GM12878 (cell line): ENCODE measurements around the gene TMPRSS9. TPM values are rescaled to one million over a fixed set of nuclear protein-coding genes. Genes with fewer than 3 reads are reported as not detected.
A peak's percentile ranks its signal among the peaks of the same experiment; 100 is the strongest.

ENCODE experiments used
- BACH1 ChIP-seq: fragments of 450-650 bp; IDR thresholded peaks from 2 replicates; pipeline ENCODE4 v1.6.1; 2017; ENCODE audit warnings: mild to moderate bottlenecking, borderline replicate concordance
- EED ChIP-seq: sonication (generic); IDR thresholded peaks from 2 replicates; pipeline ENCODE4 v1.6.1; 2016; ENCODE audit warnings: antibody characterized with exemption, low read depth
- ETV6 ChIP-seq, 2 experiments: fragments of 450-650 bp in 1 of 2; IDR thresholded peaks in 1 of 2; conservative IDR thresholded peaks in 1 of 2; 2 replicates each; pipeline ENCODE4 v1.6.1; 2014; ENCODE audit warnings: antibody characterized with exemption in 1 of 2, borderline replicate concordance in 1 of 2, low read depth in 1 of 2, mild to moderate bottlenecking in 1 of 2, moderate library complexity in 1 of 2
- GATAD2B ChIP-seq: fragments of 450-650 bp; conservative IDR thresholded peaks from 2 replicates; pipeline ENCODE4 v1.6.1; 2017; ENCODE audit warnings: low read depth, mild to moderate bottlenecking, moderate library complexity
- IRF4 ChIP-seq: IDR thresholded peaks from 2 replicates; pipeline ENCODE4 v1.6.1; 2011; ENCODE audit warnings: low read depth, low read length
- JUNB ChIP-seq: IDR thresholded peaks from 2 replicates; pipeline ENCODE4 v1.6.1; 2016; ENCODE audit warnings: antibody characterized with exemption, mild to moderate bottlenecking
- MYC ChIP-seq: IDR thresholded peaks from 2 replicates; pipeline ENCODE4 v1.6.1; 2011; ENCODE audit warnings: mild to moderate bottlenecking, low read length, moderate library complexity, inconsistent platforms; ENCODE audit not compliant: insufficient read depth, insufficient replicate concordance, insufficient read length, severe bottlenecking
- NBN ChIP-seq: fragments of 450-650 bp; IDR thresholded peaks from 2 replicates; pipeline ENCODE4 v1.6.1; 2016
- NKRF ChIP-seq: fragments of 450-650 bp; conservative IDR thresholded peaks from 2 replicates; pipeline ENCODE4 v1.6.1; 2017; ENCODE audit warnings: mild to moderate bottlenecking, moderate library complexity
- PML ChIP-seq: IDR thresholded peaks from 2 replicates; pipeline ENCODE4 v1.6.1; 2012; ENCODE audit warnings: low read length, inconsistent platforms
- POLR2AphosphoS2 ChIP-seq: IDR thresholded peaks from 2 replicates; pipeline ENCODE4 v1.6.1; 2011; ENCODE audit warnings: low read depth, mild to moderate bottlenecking, low read length, improper control_type of control experiment, moderate library complexity
- RAD51 ChIP-seq: fragments of 450-650 bp; IDR thresholded peaks from 2 replicates; pipeline ENCODE4 v1.6.1; 2016; ENCODE audit warnings: moderate library complexity, mild to moderate bottlenecking, inconsistent platforms
- RBBP5 ChIP-seq: fragments of 200-600 bp; sonication (generic); conservative IDR thresholded peaks from 2 replicates; pipeline ENCODE4 v1.6.1; 2016
- RCOR1 ChIP-seq: conservative IDR thresholded peaks from 2 replicates; pipeline ENCODE4 v1.6.1; 2012; ENCODE audit warnings: low read depth, low read length, improper control_type of control experiment
- STAT1 ChIP-seq: fragments of 450-650 bp; conservative IDR thresholded peaks from 2 replicates; pipeline ENCODE4 v1.6.1; 2014; ENCODE audit warnings: antibody characterized with exemption, mild to moderate bottlenecking
- SUZ12 ChIP-seq: fragments of 200-600 bp; sonication (generic); IDR thresholded peaks from one replicate; pipeline ENCODE4 v1.6.1; 2018; ENCODE audit warnings: antibody characterized with exemption, mild to moderate bottlenecking; ENCODE audit not compliant: unreplicated experiment
- TARDBP ChIP-seq: IDR thresholded peaks from 2 replicates; pipeline ENCODE4 v1.6.1; 2016; ENCODE audit warnings: borderline replicate concordance
- YY1 ChIP-seq: IDR thresholded peaks from 2 replicates; pipeline ENCODE4 v1.6.1; 2011; ENCODE audit warnings: low read depth, mild to moderate bottlenecking, low read length
- ZBED1 ChIP-seq: IDR thresholded peaks from 2 replicates; pipeline ENCODE4 v1.6.1; 2016; ENCODE audit warnings: borderline replicate concordance
- ZNF384 ChIP-seq: IDR thresholded peaks from 2 replicates; pipeline ENCODE4 v1.6.1; 2012; ENCODE audit warnings: low read depth, mild to moderate bottlenecking, low read length, improper control_type of control experiment, borderline replicate concordance
- polyA plus RNA-seq, 11 experiments: library from polyadenylated mRNA; depleted of rRNA in 4 of 11; unstranded in 6 of 11; stranded (reverse) in 5 of 11; fragments of >200 nt; fragmentation: Nextera tagmentation in 4 of 11; fragmentation: Illumina TruSeq in 1 of 11; extraction: Ambion mirVana in 4 of 11; extraction: Trizol in 1 of 11; gene quantifications; 1 replicate in 1 of 11; 2 replicates in 10 of 11; pipeline versions ENCODE4 v1.2.1 to v1.2.3, GENCODE V29; 2011 to 2016; ENCODE audit warnings: inconsistent platforms in 2 of 11, missing spikeins in 2 of 11, low read depth in 1 of 11
- total RNA-seq, 4 experiments: library from RNA; depleted of rRNA in 3 of 4; stranded (reverse); fragments of >200 nt in 3 of 4; fragmentation: Illumina TruSeq in 1 of 4; extraction: Trizol in 1 of 4; gene quantifications; 2 replicates each; pipeline versions ENCODE4 v1.2.1 to v1.2.3, GENCODE V29; 2013 to 2021
- TF ChIP-seq, protein P1 (sequence below): IDR thresholded peaks from 2 replicates; pipeline ENCODE4 v1.6.1; 2011; ENCODE audit warnings: borderline replicate concordance, low read depth, mild to moderate bottlenecking, moderate library complexity, mixed read lengths, low read length; ENCODE audit not compliant: insufficient read depth; ENCODE audit errors: extremely low read length
- TF ChIP-seq, protein P2 (sequence below): fragments of 450-650 bp; IDR thresholded peaks from 2 replicates; pipeline ENCODE4 v1.6.1; 2017; ENCODE audit warnings: mild to moderate bottlenecking
- TF ChIP-seq, protein P3 (sequence below): IDR thresholded peaks from 2 replicates; pipeline ENCODE4 v1.6.1; 2011; ENCODE audit warnings: borderline replicate concordance, low read depth, mild to moderate bottlenecking, moderate library complexity, low read length; ENCODE audit not compliant: insufficient read depth, poor library complexity, severe bottlenecking

Gene TMPRSS9
- total and polyA plus RNA-seq, 10 of the 15 experiments (the other 5 are each of a cell fraction or from before 2014, with no cell fraction given): 0.24 TPM; not detected in 9

- TF ChIP-seq NKRF (peak; percentile 77), PML (peak; percentile 84), IRF4 (no peak), EED (no peak), TARDBP (peak; percentile 95), NBN (peak; percentile 89), ZNF384 (peak; percentile 83), ZBED1 (no peak), STAT1 (peak; percentile 88; the same call in 1 of the 2 replicates), ETV6 (conservative IDR thresholded peaks at IDR 0.05 in 1 of 2, IDR thresholded peaks at IDR 0.05 in 1 of 2; ENCODE audit: borderline replicate concordance in 1 of 2, low read depth in 1 of 2) (no peak), BACH1 (peak; percentile 31), RCOR1 (0 out of 2 replicates have a peak, but pooled peaks have one; percentile 36), SUZ12 (no peak), POLR2AphosphoS2 (peak; percentile 98), RBBP5 (no peak), YY1 (peak; percentile 82), MYC (peak; percentile 49), JUNB (no peak), GATAD2B (peak; percentile 62; the same call in 1 of the 2 replicates), RAD51 (peak; percentile 98)
- TF ChIP-seq, protein P1, sequence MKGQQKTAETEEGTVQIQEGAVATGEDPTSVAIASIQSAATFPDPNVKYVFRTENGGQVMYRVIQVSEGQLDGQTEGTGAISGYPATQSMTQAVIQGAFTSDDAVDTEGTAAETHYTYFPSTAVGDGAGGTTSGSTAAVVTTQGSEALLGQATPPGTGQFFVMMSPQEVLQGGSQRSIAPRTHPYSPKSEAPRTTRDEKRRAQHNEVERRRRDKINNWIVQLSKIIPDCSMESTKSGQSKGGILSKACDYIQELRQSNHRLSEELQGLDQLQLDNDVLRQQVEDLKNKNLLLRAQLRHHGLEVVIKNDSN: peak; percentile 97
- TF ChIP-seq, protein P2, sequence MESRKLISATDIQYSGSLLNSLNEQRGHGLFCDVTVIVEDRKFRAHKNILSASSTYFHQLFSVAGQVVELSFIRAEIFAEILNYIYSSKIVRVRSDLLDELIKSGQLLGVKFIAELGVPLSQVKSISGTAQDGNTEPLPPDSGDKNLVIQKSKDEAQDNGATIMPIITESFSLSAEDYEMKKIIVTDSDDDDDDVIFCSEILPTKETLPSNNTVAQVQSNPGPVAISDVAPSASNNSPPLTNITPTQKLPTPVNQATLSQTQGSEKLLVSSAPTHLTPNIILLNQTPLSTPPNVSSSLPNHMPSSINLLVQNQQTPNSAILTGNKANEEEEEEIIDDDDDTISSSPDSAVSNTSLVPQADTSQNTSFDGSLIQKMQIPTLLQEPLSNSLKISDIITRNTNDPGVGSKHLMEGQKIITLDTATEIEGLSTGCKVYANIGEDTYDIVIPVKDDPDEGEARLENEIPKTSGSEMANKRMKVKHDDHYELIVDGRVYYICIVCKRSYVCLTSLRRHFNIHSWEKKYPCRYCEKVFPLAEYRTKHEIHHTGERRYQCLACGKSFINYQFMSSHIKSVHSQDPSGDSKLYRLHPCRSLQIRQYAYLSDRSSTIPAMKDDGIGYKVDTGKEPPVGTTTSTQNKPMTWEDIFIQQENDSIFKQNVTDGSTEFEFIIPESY: no peak
- TF ChIP-seq, protein P3, sequence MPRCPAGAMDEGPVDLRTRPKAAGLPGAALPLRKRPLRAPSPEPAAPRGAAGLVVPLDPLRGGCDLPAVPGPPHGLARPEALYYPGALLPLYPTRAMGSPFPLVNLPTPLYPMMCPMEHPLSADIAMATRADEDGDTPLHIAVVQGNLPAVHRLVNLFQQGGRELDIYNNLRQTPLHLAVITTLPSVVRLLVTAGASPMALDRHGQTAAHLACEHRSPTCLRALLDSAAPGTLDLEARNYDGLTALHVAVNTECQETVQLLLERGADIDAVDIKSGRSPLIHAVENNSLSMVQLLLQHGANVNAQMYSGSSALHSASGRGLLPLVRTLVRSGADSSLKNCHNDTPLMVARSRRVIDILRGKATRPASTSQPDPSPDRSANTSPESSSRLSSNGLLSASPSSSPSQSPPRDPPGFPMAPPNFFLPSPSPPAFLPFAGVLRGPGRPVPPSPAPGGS: peak; percentile 90
Measured at GRCh38 chr19:2427429-2428320, 67.6 kb downstream of the TMPRSS9 start, which contains the start of gene TIMM13 (continued).
